GM18519 (cell line): ENCODE results near the gene RAD51B.

Experiments
- ATAC-seq: cut with Tn5 transposase; IDR thresholded peaks from one replicate; pipeline ENCODE4 v1.9.1; 2021; ENCODE audit warnings: mild to moderate bottlenecking, moderate library complexity; ENCODE audit not compliant: unreplicated experiment, low FRiP score

The RAD51B gene

GRCh38 chr14:68135566-68135965 lies 316.0 kb downstream of the RAD51B start:
- no peak for ATAC-seq

GRCh38 chr14:68137704-68138619 lies 318.4 kb downstream of the RAD51B start:
- no peak for ATAC-seq

- no peak for ATAC-seq
Measured at GRCh38 chr14:68139431-68140075, 320.0 kb downstream of the RAD51B start.

- no peak for ATAC-seq
Measured at GRCh38 chr14:68140076-68140741, 320.6 kb downstream of the RAD51B start.

GRCh38 chr14:68140806-68141205 lies 321.2 kb downstream of the RAD51B start:
- ATAC-seq = no peak

- ATAC-seq = no peak
Measured at GRCh38 chr14:68141281-68142088, 321.9 kb downstream of the RAD51B start.

- no peak for ATAC-seq
Measured at GRCh38 chr14:68143341-68143841, 323.8 kb downstream of the RAD51B start.

GRCh38 chr14:68144051-68144681 lies 324.6 kb downstream of the RAD51B start:
- ATAC-seq = no peak

GRCh38 chr14:68145036-68145435 lies 325.5 kb downstream of the RAD51B start:
- no peak for ATAC-seq

- no peak for ATAC-seq
Measured at GRCh38 chr14:68145539-68145938, 326.0 kb downstream of the RAD51B start.

GRCh38 chr14:68146818-68147217 lies 327.2 kb downstream of the RAD51B start:
- ATAC-seq = no peak

GRCh38 chr14:68147303-68147702 lies 327.7 kb downstream of the RAD51B start:
- no peak for ATAC-seq

GRCh38 chr14:68148276-68148675 lies 328.7 kb downstream of the RAD51B start:
- no peak for ATAC-seq

- no peak for ATAC-seq
Measured at GRCh38 chr14:68148763-68149162, 329.2 kb downstream of the RAD51B start.

GRCh38 chr14:68153275-68153674 lies 333.7 kb downstream of the RAD51B start:
- ATAC-seq = no peak

- ATAC-seq = no peak
Measured at GRCh38 chr14:68154275-68154674, 334.7 kb downstream of the RAD51B start.

- ATAC-seq = no peak
Measured at GRCh38 chr14:68157971-68158371, 338.4 kb downstream of the RAD51B start.

GRCh38 chr14:68158640-68159039 lies 339.1 kb downstream of the RAD51B start:
- no peak for ATAC-seq

- ATAC-seq = no peak
Measured at GRCh38 chr14:68159701-68160633, 340.4 kb downstream of the RAD51B start.
